Tibial nerve (tissue), 4 donors: Measurements from ENCODE around the gene TBC1D2B.

Experiments used
- CTCF ChIP-seq, 5 experiments: fragments of 200-600 bp in 3 of 5; fragments of 450-650 bp in 2 of 5; sonication (generic) in 3 of 5; IDR thresholded peaks; one replicate each; pipeline ENCODE4 v1.5.1; 2016 to 2019; ENCODE audit warnings: antibody characterized with exemption in 5 of 5, mild to moderate bottlenecking in 3 of 5, moderate library complexity in 2 of 5
- EP300 ChIP-seq, 2 donors: sonication (generic); formaldehyde crosslinking; IDR thresholded peaks; one replicate each; pipeline ENCODE4 v1.6.1; 2017; ENCODE audit warnings: antibody characterized with exemption in 2 of 2, mild to moderate bottlenecking in 1 of 2
- POLR2A ChIP-seq, 2 donors: fragments of 450-650 bp; IDR thresholded peaks; one replicate each; pipeline ENCODE4 v1.6.1; 2017; ENCODE audit warnings: antibody characterized with exemption in 2 of 2, mild to moderate bottlenecking in 2 of 2, moderate library complexity in 2 of 2

GRCh38 chr15:78010067-78010466 is 67.4 kb downstream of the TBC1D2B start:
- TF ChIP-seq CTCF (IDR thresholded peaks at IDR 0.05), result no peak
- TF ChIP-seq POLR2A (IDR thresholded peaks at IDR 0.05), result no peak
- no peak for TF ChIP-seq EP300 (IDR thresholded peaks at IDR 0.05)
